SKM-1 (cell line): ENCODE measurements around the gene COA5.

ENCODE experiments used
- DNase-seq: peaks from one replicate; lab custom pipeline; 2025; ENCODE audit not compliant: unreplicated experiment; lab: John Stamatoyannopoulos, UW

The COA5 gene

DNA sequence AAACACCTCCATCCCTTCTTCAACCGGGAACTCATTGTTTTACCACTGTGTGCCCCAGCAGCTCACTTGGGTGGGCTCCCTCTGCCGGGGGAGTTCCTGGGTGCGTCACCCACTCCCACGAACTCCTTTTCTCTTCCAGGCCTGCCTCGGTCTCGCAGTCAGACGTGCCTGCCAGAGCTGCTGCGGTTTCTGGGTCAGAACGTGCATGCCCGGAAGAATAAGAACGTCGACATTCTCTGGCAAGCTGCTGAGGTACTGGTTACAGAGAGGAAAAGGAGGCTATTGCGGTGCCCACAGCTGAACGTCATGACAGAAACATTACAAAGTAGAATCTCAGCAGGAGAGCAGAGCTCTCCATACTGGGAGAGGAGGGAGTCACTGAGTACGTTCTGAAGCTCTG, 35.6 kb downstream of the COA5 start:
- no peak for DNase-seq

DNA sequence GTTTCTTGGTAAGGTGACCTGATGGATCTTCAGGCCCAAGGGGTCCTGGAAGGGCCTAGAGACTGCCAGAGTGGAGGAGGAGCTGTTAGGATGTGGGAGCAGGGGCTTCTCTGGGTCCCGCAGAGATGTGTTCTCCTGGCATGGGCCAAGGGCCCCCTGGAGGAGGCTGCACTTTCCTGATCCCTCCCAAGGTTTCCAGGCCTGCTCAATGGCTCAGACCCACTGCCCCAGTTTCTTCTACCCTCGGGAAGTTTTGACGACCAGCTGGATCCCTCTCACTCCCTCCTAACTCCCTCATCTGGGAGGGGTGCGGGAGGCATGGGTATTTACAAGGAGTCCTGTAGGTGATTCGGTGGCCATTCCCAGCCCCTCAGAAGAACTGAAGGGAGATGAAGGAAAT, 36.1 kb downstream of the COA5 start:
- no peak for DNase-seq

DNA sequence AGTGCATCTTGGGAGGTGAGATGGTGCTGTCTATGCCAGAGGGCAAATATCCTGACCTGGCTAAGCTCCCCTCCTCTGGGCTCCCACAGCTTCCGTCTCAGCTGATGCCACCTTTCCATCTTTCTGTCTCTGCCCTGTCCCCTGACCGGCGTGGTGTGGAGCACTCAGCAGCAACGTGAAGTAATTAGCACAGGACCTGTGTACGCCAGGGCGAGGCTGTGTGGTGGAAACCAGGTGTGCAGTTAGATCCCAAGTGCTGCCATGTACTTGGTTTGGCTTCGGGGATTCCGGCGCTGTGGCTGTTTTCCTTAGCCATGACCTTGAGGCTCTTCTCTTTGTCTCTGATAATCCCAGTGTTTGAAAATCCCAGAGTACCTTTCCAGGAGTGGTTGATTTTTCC, 36.5 kb downstream of the COA5 start:
- DNase-seq: no peak

DNA sequence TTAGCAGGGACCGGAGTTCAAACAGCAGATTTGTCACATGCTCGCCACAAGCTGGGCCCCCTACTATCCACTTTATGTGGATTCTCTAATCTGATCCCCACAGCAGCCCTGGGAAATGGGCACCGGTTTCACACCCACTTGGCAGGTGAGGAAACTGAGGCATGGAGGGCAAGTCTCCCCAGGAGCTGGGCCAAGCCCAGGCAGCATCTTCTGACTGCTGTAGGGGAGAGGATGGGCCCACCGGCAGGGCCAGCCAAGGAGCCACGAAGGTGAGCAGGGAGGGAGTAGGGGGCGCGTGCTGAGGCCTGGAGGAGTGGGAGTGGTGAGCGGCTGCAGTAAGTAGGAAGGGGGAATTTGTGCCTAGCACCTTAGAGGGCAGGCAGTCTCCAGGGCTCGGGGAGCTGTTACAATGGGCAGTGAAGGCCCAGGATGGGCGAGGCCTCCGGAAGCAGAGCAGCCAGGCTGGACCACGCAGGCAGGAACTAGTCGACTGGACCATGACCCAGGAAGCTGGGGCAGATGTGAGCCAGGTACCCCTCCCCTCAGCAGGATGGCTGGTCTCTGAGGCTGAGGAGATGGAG, 37.1 kb downstream of the COA5 start:
- no peak for DNase-seq

DNA sequence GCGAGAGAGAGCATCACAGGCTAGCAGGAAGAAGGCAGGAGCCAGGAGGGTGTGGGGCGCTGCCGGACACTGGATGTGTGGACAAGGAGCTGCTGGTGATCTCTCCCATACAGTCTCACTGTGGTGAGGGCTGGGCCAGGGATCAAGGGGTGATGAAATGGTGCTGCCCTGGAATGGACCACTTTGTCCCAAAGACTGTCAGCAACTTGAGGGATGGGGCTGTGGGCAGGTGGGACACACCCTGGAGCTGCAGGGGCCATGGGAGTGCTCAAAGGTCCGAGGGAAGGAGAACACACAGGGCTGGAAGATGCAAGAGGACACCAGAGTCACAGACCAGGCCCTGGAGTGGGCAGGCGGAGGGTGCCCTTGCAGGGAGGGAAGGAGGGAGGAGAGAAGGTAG, 38.0 kb downstream of the COA5 start:
- no peak for DNase-seq

DNA sequence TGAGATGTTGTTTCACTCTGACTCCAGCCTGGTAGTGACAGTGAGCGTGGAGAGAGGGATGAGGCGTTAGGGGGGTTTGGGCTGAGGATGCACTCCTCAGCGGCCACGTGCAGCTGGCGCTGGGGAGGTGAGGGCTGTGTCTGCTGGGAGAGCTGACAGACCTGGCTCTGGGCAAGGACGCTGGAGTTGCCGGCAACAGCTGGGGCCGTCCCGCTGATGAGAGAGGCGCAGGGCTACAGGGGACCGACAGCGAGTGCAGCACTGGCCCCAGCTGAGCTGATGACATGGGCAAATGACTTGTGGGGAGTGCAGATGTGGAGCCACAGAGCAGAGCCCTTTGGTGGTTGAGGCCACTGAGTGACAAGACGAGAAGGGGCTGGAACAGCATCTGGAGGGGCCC, 38.4 kb downstream of the COA5 start:
- no peak for DNase-seq

DNA sequence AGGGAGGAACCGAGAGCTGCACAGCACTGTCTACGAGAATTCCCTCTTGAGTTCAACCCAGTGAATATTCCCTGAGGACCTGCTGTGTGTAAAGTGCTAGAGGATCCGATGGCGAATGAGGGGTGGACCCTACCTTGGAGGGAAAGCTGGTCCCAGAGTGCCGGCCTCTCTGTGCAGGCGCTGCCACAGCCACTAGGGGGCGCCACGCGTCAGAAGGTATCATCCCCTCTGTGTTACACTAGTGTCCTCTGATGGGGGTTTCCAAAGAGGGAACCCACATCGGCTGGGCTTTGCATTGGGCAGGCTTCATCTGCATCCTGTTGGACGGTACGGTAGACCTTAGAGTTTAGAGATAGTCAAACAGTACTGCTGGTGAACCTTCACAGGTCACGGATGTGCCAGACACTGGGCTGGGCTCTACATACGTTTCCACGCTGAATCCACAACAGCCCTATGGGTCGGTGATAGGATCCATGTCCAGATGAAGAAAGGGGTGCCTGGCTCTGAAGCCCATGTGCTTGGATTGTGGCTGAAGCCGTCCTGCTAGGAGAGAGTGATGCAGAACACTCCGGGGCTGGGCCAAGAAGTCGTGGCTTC, 39.0 kb downstream of the COA5 start:
- no peak for DNase-seq

DNA sequence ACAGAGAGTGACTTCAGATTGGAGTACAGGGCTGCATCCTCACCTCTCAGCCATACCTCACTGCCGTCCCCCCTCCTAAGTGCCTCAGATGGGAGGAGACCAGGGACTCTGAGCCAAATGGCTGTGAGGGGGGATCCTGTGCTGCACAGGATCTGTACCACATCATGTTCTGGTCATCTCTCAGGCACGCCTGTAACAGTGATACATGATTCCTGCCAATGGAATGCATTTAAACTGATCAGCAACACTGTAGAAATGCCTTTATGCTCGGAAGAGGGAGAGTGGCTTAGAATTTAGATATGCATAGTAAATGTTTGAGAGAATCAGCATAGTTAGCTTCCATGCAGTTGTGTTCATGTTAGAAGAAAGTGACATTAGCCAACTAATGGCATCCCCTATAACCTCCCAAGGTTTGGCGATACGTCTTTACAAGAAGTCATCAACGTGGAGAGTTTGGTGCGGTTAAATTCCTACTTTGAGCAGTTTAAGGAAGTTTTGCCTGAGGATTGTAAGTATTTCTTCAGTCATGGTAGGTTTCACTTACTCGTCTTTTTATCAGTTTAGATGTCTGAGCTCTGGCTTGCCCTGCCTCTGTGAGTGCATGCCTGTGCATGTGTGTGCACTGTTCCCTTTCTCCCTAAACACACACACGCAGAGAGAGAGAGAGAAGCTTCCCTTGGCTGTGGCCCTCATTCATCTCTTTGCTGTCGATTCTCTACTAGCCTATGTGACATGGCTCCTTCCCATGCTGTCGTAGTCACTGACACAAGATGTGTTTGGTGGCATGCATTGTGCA, 40.0 kb downstream of the COA5 start:
- DNase-seq: no peak

DNA sequence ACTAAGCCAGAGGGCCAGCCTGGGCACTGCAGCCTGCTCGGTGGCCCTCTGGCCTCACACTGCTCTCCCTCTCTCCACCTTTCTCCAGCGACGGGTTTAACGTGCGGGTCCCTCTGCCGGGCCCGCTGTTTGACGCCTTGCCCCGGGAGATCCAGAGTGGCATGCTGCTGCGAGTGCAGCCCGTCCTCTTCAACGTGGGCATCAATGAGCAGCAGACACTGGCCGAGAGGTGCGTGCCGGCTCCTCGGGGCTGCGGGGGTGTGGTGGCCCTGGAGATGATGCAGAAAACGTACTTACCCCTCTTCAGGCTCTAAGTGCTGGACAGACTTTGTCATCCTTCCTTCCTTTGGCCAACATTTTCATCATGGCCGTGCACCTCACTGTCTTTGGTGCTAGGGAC, 42.4 kb downstream of the COA5 start:
- no peak for DNase-seq

DNA sequence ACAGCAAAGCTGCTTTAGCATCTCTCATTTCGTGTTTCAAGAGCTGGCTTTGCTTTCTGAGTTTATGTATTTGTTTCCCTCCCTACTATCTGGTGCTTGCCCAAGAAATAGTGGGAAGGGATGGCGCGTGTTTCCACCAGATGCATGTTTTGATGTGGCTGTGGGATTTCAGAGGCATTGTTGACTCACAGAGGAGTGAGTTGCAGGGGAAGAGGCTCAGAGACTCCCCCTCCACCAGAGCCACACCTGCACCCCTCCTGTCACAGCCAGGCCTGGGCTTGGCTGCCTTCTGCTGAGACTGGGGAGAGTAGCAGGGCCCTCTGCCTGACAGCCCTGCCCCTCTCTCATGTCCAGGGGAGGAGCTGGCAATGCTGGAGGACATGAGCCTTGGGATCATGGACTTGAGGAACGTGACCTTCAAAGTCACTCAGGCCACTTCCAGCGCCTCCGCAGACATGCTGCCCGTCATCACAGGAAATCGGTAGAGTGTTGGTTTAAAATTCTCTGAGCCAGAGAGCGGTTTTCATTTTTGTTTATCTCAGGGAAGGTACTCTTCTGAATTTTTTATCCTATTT, 42.9 kb downstream of the COA5 start:
- DNase-seq: no peak

DNA sequence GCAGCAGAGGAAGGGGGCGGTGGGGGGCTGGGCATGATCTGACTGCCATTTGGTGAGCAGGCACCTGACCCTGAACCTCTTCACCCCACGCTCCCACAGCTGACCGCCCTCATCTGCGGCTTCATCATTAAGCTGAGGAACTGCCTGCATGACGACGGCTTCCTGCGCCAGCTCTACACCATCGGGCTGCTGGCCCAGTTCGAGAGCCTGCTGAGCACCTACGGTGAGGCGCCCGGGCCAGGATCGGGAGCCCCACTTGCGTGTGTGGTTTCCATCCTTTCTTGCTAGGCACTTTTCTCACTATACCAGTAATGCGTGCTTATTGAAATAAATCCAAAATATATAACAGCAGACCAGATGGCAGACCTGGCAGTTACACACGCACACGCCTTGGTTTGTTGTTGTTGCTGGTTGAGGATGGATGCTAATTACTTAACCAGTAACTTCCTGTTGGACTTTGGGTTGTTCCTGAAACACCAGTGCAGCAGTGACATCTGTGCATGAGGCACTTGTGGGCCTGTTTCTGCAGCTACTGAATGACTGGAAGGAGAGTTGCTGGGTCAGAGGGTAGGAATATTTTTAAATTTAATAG, 43.7 kb downstream of the COA5 start:
- no peak for DNase-seq

DNA sequence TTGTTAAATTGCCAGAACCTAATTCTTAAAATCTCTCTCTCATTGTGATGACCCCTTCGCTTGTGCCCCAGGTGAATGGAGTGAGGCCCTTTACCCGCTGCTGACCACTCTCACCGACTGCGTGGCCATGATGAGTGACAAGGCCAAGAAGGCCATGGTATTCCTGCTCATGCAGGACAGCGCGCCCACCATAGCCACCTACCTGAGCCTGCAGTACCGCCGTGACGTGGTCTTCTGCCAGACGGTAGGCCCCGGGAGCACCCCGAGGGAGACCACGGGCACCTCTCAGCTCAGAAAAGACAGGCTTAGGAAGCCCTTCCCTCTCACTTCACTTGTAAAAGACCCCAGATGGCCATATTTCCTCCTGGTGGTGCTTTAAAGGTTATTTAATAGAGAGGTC, 44.9 kb downstream of the COA5 start:
- DNase-seq: no peak

DNA sequence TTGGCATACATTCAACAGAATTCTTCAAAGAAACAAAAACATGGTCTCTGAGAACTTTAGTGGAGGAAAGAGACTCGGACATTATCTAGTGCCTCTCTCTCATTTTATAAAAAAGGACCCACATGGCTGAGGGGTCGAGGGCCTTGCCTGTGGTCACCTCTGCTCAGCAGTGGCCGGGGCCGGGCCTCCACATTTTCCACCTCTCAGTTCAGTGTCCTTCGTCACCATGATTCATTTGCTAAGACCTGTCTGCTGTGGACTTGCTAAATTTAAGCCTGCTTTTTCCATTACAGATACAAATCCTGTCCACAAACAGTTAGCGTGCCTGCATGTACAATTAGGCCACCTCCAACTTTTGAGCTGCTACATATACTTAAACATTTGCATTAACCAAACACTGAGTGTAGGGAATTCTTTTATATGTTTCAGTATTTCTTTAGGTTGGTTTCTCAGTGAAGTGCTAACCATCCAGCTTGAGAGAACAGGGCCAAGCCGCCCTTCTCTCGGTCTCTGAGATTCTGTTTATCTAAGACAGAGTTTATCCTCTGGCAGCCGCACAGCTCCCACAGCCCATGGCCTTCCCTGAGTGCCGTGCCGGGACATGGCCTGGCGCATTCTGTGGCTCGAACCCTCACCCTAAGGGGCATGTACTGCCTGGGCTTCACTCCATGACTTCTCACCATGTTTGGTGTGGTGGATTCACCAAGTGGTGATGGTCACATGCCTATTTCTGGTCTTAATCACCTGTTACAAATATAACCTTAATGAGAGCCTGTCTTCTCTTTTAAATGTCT, 46.2 kb downstream of the COA5 start:
- DNase-seq: no peak

DNA sequence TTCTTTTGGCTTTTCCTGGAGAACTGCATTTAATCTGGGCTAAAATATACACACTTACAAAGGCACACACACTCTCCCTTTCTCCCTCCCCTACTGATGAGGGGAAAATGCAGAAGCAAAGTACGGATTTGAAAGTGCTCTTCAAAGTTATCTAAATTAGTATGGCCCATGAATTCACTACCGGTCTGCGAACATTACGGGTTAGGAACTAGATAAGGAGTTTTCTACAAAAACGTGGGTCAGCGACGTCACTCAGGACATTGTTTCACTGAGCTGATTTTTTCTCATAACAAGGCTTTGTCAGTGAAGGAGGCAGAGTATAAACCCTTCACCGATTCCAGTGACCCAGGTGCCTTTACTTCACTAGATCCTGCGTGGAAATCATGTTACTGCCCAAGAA, 47.3 kb downstream of the COA5 start:
- DNase-seq: no peak

DNA sequence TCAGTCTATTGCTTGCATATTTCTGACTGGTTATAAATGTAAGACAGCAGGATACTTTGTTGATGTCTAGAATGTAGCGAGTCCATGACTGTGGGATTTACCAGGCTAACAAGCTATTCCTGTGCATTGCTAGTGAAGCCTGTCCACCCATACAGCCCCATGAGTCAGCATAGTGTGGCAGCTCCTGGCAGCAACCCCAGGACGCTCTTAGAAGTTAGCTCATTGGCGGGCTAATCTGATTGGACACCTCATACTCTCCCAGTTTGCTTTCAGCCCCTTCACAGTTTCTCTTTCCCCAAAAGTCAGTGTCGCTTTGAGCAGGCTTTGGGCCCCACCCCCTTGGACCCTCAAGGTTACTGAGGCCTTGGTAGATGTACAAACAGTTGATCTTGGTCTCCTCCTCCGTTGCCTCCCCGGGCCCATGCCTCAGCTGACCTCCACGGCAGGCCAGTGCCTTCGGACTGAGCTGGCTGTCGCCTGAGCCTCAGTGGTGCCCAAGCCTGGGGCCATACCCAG, 48.0 kb downstream of the COA5 start:
- no peak for DNase-seq

DNA sequence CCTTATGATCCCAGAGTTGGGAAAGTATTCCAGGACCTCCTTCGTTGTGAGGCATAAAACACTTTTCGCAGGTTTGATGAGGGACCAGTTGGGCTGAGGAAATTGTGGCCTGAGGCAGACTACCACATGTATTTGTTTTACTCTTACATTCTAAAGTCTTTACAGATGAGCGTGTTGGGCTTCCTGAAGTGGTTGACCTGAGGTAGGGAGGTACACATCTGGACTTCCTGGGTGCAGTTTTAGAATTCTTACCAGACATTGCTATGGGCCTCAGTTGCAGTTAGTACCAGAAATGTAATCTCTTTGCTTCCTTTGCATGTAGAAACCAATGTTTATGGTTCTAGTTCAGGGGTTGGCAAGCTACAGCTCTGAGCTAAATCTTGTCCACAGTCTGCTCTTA, 48.7 kb downstream of the COA5 start:
- DNase-seq: no peak

DNA sequence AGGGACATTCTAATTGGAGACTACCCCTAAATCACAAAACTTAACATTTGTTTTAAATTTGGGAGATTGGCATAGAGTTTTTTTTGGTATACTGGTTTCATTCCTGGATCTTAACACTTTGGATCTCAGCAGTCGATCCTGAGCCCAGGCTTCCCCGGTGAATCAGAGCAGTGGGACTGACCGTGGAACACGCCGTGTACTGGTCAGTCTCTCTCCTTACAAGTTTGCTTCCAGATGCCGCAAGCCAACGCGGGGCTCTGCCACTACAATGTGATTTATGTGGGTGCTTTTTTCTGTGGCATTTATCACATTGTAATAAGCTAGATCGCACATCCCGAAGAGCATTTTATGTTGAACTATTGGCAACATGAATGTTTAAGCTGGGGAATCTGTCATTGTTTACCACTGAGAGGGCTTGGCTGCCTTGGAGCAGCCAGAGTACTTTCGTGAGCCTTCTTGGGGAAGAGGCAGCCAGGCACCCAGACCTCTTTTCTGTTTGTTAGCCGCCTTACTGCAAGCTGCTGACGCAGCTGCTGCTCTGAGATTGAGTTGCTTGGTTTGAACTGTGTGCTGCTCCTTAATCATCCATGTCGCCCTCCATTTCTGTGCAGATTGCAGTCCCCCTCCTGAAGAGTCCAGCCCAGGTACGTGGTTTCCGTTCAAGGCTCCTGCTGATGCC, 49.3 kb downstream of the COA5 start:
- no peak for DNase-seq

DNA sequence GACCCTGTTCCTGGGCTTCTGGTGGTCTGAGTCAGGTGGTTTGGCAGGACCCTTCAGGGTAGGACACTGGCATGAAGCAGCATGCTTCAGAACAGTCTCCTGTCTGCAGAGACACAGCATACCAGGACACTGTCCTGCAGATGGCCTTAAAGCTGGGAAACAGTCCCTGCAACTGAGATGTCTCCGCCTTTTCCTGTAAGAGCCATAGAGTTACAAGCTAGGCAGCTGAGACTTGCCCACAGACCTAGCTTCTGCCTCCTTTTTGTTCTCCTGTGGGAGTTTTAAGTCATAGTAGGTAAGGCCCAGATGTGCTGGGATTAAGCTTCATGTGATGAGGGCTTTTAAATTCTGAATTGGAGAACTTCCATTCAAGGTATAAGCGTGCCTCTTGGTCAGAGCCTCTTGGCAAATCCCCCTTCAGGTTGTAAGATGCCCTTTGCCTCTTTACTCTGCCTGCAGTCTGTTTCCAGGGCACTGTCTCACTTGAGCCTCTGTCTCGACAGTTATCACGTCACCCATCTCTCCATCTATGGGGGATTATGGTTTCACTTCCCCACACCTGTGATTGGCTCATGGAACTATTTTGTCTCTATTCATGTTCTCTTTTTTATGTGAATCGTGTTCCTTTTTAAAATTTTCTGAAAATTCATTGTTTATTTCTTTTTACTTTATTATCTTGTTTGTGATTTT, 51.8 kb downstream of the COA5 start:
- DNase-seq: no peak

DNA sequence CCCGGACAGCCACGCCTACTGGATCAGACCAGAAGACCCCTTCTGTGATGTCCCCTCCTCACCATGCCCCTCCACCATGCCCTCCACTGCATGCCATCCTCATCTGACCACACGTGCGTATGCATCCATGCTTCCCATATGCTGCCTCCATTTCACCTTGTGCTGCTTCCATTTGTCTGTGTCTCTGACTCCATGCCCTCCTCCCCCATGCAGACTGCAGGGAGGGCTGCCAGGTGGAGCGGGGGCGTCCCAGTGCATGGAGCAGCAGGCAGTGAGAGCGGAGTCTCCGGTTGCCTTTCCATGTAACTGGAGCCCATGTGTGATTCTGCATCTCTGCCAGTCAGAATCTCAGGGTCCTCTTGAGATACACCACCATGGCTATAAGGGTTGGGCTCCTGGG, 52.6 kb downstream of the COA5 start:
- DNase-seq: no peak
